ENCODE measurements around the gene SMARCD3.

The SMARCD3 gene

DNA sequence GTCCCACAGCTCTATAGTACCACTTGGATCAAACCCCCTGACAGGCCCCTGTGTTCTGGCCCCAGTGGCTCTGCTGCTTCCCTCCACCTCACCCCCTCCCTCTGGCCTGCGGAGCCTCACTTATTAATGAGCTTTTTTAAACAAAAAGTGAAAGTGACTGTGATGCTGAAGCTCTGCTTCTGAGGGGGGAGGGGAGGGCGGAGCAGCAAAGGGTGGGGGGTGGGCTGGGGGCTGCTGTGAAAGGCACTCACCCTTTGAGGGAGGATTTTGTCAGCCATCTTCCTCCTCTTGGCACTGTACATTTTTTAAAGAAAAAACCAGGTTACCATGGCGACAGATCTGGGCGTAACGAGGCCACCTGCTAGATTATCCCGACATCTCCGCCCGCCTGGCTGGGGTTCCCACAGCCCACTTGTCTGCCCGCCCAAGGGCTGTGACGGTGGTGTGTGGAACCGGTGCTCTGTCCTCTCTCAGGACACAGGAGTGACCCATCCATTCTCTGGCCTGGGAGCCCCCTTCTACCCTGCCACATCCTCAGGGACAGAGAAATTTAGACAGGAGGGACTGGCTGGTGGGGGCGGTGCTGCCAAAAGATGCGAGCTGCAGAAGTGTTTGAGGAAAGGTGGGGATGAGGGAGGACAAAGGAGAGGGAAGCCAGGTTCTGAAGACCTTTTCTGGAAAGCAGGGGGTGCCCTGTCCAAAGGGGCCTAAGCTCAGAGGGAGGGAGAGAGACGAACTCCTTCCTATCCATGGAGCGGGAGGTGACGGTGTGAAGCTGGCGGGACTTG, 4.9 kb downstream of the SMARCD3 start:
- 41 to 45% methylated on average over 16 to 17 of the region's 17 CpGs for WGBS, 2 experiments
- no peak overlapping the region for H3K27ac ChIP-seq (ENCODE audit: insufficient read depth, low read depth, low read length, poor library complexity, severe bottlenecking)
- H3K9me3 ChIP-seq (ENCODE audit: control insufficient read depth, low read length), result no peaks in the 10 kb centered on the region
- no peak overlapping the region for H3K4me3 ChIP-seq (ENCODE audit: insufficient read depth, low read depth, low read length)
- H3K36me3 ChIP-seq (ENCODE audit: control insufficient read depth, insufficient read depth, low read length), result peaks cover 7% of the 10 kb centered on the region
- H3K27me3 ChIP-seq (ENCODE audit: control insufficient read depth, insufficient read depth, low read length, poor library complexity, severe bottlenecking), result peaks cover 42% of the 10 kb centered on the region
- peaks cover 39% of the 10 kb centered on the region for H3K4me1 ChIP-seq (ENCODE audit: control insufficient read depth, insufficient read depth, low read length)

DNA sequence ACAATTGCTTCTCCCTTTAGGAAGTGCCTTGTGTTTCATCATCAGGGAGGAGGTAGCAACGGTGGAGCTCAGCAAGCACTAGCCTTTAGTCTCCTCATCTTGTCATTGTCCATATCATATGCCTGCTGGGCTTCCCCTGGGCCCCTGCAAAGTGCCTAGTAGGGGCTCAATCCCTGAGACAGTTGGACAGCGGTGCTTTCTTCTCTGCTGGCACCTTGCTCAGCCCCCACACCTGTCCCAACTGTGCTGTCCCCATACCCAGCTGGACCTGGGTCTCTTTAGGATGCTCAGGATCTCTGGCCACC, 5.5 kb downstream of the SMARCD3 start:
- H3K4me1 ChIP-seq (ENCODE audit: control insufficient read depth, insufficient read depth, low read length), result peaks cover 36% of the 10 kb centered on the region
- peaks cover 37% of the 10 kb centered on the region for H3K27me3 ChIP-seq (ENCODE audit: control insufficient read depth, insufficient read depth, low read length, poor library complexity, severe bottlenecking)
- no peak overlapping the region for H3K27ac ChIP-seq (ENCODE audit: insufficient read depth, low read depth, low read length, poor library complexity, severe bottlenecking)
- WGBS, 2 experiments, result 33 to 38% methylated on average over 2 of the region's 2 CpGs
- no peak overlapping the region for H3K4me3 ChIP-seq (ENCODE audit: insufficient read depth, low read depth, low read length)
- H3K36me3 ChIP-seq (ENCODE audit: control insufficient read depth, insufficient read depth, low read length), result peaks cover 11% of the 10 kb centered on the region
- no peaks in the 10 kb centered on the region for H3K9me3 ChIP-seq (ENCODE audit: control insufficient read depth, low read length)

DNA sequence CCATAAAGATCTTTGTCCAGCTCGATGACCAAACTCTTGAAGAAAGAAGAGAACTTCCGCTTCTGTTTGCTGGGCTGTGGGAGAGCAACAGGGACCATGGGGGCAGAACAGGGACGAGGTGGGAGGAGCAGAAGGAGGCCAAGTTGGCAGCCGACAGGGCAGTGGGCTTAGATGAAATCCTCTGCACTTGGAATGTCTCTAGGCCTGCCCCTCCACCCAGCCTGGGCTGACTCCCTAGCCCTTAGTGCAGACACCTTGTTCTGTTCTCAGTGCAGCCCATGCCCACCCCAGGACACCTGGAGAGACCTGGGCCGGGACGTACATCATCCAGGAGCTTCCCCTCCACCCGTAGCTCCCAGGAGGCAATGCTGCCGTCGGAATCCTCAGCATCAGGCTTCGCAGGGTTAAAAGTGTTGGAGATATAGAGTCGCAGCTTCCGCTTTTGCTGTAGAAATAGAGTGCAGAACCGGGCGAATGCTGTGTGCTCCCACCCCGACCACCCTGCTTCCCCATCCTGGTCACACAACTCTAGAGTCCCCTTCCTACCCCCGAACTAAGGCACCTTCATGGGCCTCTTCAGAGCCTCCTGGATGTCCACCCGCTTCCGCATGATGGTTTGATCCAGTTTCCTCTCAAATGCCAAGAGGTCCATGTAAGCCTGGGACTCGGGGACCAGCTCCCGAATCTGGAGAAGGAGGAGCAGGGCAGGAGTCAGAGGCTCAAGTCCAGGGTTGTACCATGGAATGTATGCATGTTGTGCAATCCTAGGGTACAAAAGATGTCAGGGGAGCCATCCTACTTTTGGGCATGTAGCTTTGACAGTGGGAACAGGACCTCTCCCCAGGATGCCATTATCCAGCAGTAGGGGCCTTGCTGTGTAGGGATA, 6.1 kb downstream of the SMARCD3 start:
- peaks cover 31% of the 10 kb centered on the region for H3K27me3 ChIP-seq (ENCODE audit: control insufficient read depth, insufficient read depth, low read length, poor library complexity, severe bottlenecking)
- H3K4me3 ChIP-seq (ENCODE audit: insufficient read depth, low read depth, low read length), result no peak overlapping the region
- H3K9me3 ChIP-seq (ENCODE audit: control insufficient read depth, low read length), result no peaks in the 10 kb centered on the region
- peaks cover 32% of the 10 kb centered on the region for H3K4me1 ChIP-seq (ENCODE audit: control insufficient read depth, insufficient read depth, low read length)
- no peak overlapping the region for H3K27ac ChIP-seq (ENCODE audit: insufficient read depth, low read depth, low read length, poor library complexity, severe bottlenecking)
- 81 to 85% methylated on average over 20 of the region's 20 CpGs for WGBS, 2 experiments
- peaks cover 17% of the 10 kb centered on the region for H3K36me3 ChIP-seq (ENCODE audit: control insufficient read depth, insufficient read depth, low read length)

DNA sequence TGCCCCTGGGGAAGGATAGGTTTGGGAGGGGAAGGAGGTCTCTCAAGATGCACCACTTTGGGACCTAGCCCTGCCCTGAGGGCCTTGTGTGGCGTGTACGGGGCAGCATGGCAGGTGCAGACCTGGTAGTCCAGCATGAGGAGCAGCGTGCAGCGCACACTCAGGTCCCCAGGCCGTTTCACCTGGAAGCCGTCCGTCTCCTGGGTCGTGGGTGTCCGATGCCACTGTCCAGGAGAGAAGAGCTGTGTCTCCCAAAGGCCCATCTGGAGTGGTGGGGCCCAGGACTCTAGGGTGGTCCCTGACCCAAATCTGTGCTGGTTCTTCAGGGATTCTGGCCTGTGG, 6.8 kb downstream of the SMARCD3 start:
- Histone ChIP-seq H3K4me1 (ENCODE audit: control insufficient read depth, insufficient read depth, low read length) (peaks cover 28% of the 10 kb centered on the region), H3K27me3 (ENCODE audit: control insufficient read depth, insufficient read depth, low read length, poor library complexity, severe bottlenecking) (peaks cover 24% of the 10 kb centered on the region), H3K36me3 (ENCODE audit: control insufficient read depth, insufficient read depth, low read length) (peaks cover 20% of the 10 kb centered on the region), H3K9me3 (ENCODE audit: control insufficient read depth, low read length) (no peaks in the 10 kb centered on the region), H3K4me3 (ENCODE audit: insufficient read depth, low read depth, low read length) (no peak overlapping the region), H3K27ac (ENCODE audit: insufficient read depth, low read depth, low read length, poor library complexity, severe bottlenecking) (no peak overlapping the region)
- 96% methylated on average over 9 of the region's 9 CpGs for WGBS, 2 experiments

DNA sequence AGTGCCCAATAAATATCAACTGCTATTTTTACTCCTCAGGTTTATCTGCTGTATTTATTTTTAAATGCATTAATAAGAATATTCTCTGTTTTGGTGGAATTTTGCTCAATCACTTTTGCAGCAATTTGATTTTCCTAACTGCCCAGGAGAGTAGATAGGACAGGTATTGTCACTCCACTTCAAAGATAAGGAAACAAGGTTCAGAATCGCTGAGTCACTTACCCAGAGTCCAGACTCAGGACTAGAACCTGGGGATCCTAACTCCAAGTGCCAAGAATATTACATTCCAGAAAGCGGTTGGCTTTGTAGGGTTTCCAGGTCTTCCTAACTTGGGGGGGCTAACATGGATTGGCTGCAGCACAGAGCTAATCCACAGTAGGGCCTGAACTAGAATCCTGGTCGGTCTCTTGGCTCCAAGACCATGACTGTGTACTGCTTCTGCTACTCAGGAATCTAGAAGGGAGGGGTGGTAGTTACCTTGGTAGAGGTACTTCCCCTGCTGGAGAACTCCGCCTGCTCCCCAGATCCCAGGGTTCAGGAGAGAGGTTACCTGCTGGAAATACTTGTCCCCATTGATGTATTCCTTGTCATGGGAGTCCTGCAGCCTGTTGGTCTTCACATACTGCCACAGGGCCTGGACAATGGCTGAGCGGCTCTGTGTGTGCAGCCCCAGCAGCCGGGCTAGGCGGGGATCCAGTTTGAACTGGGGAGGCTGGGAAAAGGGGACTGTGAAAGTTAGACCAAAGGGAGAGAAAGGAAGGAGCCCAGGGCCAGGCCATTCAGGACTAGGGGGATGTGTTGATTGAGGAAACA, 7.3 kb downstream of the SMARCD3 start:
- Histone ChIP-seq H3K27me3 (ENCODE audit: control insufficient read depth, insufficient read depth, low read length, poor library complexity, severe bottlenecking) (peaks cover 18% of the 10 kb centered on the region), H3K36me3 (ENCODE audit: control insufficient read depth, insufficient read depth, low read length) (peaks cover 20% of the 10 kb centered on the region), H3K27ac (ENCODE audit: insufficient read depth, low read depth, low read length, poor library complexity, severe bottlenecking) (no peak overlapping the region), H3K4me3 (ENCODE audit: insufficient read depth, low read depth, low read length) (no peak overlapping the region), H3K9me3 (ENCODE audit: control insufficient read depth, low read length) (no peaks in the 10 kb centered on the region), H3K4me1 (ENCODE audit: control insufficient read depth, insufficient read depth, low read length) (peaks cover 24% of the 10 kb centered on the region)
- 94 to 95% methylated on average over 7 of the region's 7 CpGs for WGBS, 2 experiments

DNA sequence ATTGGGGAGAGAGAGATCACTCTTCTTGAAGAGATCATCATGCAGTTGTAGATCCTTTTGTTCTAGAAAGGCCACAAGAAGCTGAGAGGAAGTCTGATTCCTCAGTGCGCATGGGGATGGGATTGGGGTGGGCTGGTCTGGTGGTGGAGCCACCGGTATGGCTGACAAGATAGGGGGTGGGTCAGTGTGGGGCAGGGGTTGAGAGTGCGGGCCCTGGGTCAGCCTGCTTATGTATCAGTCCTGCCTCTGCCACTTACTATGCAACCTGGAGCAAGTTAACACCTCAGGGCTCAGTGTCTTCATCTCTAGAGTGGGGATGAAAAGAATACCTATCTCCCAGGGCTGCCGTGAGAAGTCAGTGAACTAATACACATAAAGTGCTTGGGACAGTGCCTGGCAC, 8.0 kb downstream of the SMARCD3 start:
- Histone ChIP-seq H3K36me3 (ENCODE audit: control insufficient read depth, insufficient read depth, low read length) (peaks cover 20% of the 10 kb centered on the region), H3K27me3 (ENCODE audit: control insufficient read depth, insufficient read depth, low read length, poor library complexity, severe bottlenecking) (peaks cover 12% of the 10 kb centered on the region), H3K4me1 (ENCODE audit: control insufficient read depth, insufficient read depth, low read length) (peaks cover 24% of the 10 kb centered on the region), H3K27ac (ENCODE audit: insufficient read depth, low read depth, low read length, poor library complexity, severe bottlenecking) (no peak overlapping the region), H3K4me3 (ENCODE audit: insufficient read depth, low read depth, low read length) (no peak overlapping the region), H3K9me3 (ENCODE audit: control insufficient read depth, low read length) (no peaks in the 10 kb centered on the region)
- 86 to 90% methylated on average over 4 of the region's 4 CpGs for WGBS, 2 experiments

DNA sequence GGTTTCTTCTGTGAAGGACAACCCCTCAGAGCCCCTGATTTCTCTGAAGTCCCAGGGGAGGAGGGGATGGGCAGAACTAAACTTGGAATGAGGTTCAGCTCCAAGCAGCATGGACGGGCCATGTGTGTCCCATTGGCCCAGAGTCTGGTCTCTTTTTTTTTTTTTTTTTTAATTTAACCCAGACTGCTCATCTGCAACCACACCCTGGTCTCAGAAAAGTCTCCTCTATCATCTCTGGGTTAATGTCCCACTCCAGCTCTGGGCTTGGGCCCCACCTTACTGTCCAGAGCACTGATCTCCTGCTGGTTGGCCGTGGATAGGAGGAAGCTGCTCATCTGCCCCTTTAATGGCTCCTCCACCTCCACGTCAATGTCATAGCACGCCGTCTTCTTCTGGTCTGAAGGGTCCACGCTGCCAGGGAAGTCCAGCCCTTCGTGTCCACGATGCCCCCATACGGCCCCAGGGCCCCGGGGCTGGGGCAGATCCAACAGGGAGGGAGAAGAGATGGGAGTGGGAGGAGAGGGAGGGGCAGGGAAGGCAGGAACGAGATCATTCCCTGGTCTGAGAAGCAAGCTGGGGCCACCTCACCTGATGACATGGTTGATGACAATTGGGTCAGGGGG, 8.5 kb downstream of the SMARCD3 start:
- H3K4me1 ChIP-seq (ENCODE audit: control insufficient read depth, insufficient read depth, low read length), result peaks cover 23% of the 10 kb centered on the region
- H3K4me3 ChIP-seq (ENCODE audit: insufficient read depth, low read depth, low read length), result no peak overlapping the region
- H3K27me3 ChIP-seq (ENCODE audit: control insufficient read depth, insufficient read depth, low read length, poor library complexity, severe bottlenecking), result peaks cover 6% of the 10 kb centered on the region
- no peak overlapping the region for H3K27ac ChIP-seq (ENCODE audit: insufficient read depth, low read depth, low read length, poor library complexity, severe bottlenecking)
- no peaks in the 10 kb centered on the region for H3K9me3 ChIP-seq (ENCODE audit: control insufficient read depth, low read length)
- WGBS, 2 experiments, result 90 to 94% methylated on average over 11 of the region's 11 CpGs
- peaks cover 20% of the 10 kb centered on the region for H3K36me3 ChIP-seq (ENCODE audit: control insufficient read depth, insufficient read depth, low read length)

DNA sequence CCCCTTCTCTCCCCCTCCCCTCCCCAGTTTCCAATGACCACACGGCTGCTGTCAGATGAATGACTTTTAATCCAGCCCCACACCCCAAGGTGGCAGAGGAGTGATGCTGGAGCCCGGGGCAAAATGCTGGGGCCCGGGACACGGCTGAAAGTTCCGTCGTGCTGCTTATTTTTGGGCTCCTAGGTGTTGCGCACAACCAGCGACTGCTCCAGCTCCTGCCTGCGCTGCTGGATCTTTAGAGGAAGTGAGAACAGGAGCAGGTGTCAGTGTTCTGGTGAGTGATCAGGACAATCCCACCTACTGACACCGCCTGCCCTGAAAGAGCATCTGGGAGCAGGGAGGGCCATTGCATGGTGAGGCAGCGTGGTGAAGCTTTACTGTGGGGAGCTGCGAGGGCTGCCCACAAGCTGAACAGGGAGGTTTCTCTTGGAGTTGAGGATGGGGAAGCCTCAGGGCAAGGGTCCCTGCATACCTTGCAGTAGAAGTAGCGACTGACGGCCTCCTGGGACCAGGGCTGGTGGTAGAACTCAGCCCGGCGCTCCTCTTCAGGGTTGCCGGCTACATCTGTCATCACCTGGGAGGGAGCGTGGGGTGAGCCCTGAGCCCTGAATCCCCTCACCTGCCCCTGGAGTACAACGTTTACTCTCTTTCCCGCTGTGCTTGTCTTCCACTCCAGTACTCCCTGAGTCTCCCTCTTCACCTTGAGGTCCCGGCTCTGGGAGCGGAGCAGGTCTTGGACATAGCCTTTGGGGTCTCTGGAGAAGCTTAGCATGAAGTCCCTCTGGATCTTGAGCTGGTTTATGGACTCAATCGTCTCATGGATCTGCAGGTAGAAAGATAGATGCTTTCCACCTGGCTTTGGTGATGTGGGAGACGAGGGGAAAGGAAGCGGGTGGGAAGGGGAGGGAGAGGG, 9.3 kb downstream of the SMARCD3 start:
- no peaks in the 10 kb centered on the region for H3K27me3 ChIP-seq (ENCODE audit: control insufficient read depth, insufficient read depth, low read length, poor library complexity, severe bottlenecking)
- H3K9me3 ChIP-seq (ENCODE audit: control insufficient read depth, low read length), result no peaks in the 10 kb centered on the region
- 94 to 95% methylated on average over 25 of the region's 25 CpGs for WGBS, 2 experiments
- peaks cover 18% of the 10 kb centered on the region for H3K4me1 ChIP-seq (ENCODE audit: control insufficient read depth, insufficient read depth, low read length)
- H3K4me3 ChIP-seq (ENCODE audit: insufficient read depth, low read depth, low read length), result no peak overlapping the region
- H3K27ac ChIP-seq (ENCODE audit: insufficient read depth, low read depth, low read length, poor library complexity, severe bottlenecking), result no peak overlapping the region
- peaks cover 20% of the 10 kb centered on the region for H3K36me3 ChIP-seq (ENCODE audit: control insufficient read depth, insufficient read depth, low read length)

DNA sequence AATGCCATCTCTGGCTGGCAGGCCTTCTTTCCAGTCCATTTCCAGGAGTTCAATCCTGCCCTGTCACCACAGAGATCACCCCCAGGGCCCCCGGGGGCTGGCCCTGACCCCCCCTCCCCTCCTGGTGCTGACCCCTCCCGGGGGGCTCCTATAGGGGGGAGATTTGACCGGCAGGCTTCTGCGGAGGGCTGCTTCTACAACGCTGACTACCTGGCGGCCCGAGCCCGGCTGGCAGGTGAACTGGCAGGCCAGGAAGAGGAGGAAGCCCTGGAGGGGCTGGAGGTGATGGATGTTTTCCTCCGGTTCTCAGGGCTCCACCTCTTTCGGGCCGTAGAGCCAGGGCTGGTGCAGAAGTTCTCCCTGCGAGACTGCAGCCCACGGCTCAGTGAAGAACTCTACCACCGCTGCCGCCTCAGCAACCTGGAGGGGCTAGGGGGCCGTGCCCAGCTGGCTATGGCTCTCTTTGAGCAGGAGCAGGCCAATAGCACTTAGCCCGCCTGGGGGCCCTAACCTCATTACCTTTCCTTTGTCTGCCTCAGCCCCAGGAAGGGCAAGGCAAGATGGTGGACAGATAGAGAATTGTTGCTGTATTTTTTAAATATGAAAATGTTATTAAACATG, 10.2 kb downstream of the SMARCD3 start:
- H3K4me1 ChIP-seq (ENCODE audit: control insufficient read depth, insufficient read depth, low read length), result peaks cover 19% of the 10 kb centered on the region
- WGBS, 2 experiments, result 89 to 94% methylated on average over 17 of the region's 17 CpGs
- no peaks in the 10 kb centered on the region for H3K27me3 ChIP-seq (ENCODE audit: control insufficient read depth, insufficient read depth, low read length, poor library complexity, severe bottlenecking)
- no peaks in the 10 kb centered on the region for H3K9me3 ChIP-seq (ENCODE audit: control insufficient read depth, low read length)
- no peak overlapping the region for H3K4me3 ChIP-seq (ENCODE audit: insufficient read depth, low read depth, low read length)
- no peak overlapping the region for H3K27ac ChIP-seq (ENCODE audit: insufficient read depth, low read depth, low read length, poor library complexity, severe bottlenecking)
- H3K36me3 ChIP-seq (ENCODE audit: control insufficient read depth, insufficient read depth, low read length), result peaks cover 20% of the 10 kb centered on the region
